Motor neuron (in vitro differentiated cells): ENCODE results near the gene CDKN1C. TPM values are rescaled to one million over a fixed set of nuclear protein-coding genes. Genes with fewer than 3 reads are reported as not detected.

Experiments used
- ATAC-seq, 8 experiments: fragments of 200-7000 bp; cut with Tn5 transposase; replicated peaks in 6 of 8; 2 replicates each; pipeline ENCODE4 v1.8.0; 2021; ENCODE audit warnings: mild to moderate bottlenecking in 8 of 8, moderate library complexity in 8 of 8
- H3K27ac ChIP-seq, 2 donors: fragments of 250-450 bp; sonication (Bioruptor Pico); 2 replicates each; pipeline ENCODE4 v1.9.0; 2021; ENCODE audit warnings: antibody characterized with exemption in 2 of 2, mild to moderate bottlenecking in 2 of 2, moderate library complexity in 1 of 2
- H3K4me1 ChIP-seq, 2 donors: fragments of 250-450 bp; sonication (Bioruptor Pico); replicated peaks in 1 of 2; 2 replicates each; pipeline ENCODE4 v1.6.1; 2021; ENCODE audit warnings: antibody characterized with exemption in 2 of 2, mild to moderate bottlenecking in 2 of 2, moderate library complexity in 1 of 2
- H3K4me3 ChIP-seq, 5 donors: fragments of 250-450 bp; sonication (Bioruptor Pico); 2 replicates each; pipeline ENCODE4 v1.9.0; 2021; ENCODE audit warnings: antibody characterized with exemption in 5 of 5, mild to moderate bottlenecking in 5 of 5, moderate library complexity in 4 of 5
- WGBS, 10 experiments: fragments of 450-650 bp; shearing (Covaris generic); methylation state at CpG; one replicate each; pipeline ENCODE4 v1.0.0; 2022; 5-methylcytosine and 5-hydroxymethylcytosine counted together
- in situ Hi-C, 9 experiments: fragments of 400-800 bp; cut with MboI; loops; one replicate each; pipeline ENCODE4 v1.15.0; 2021; ENCODE audit warnings: low sequenced_read_pairs in 9 of 9, low pct_unique_long_range_greater_than_20kb in 2 of 9; ENCODE audit not compliant: unreplicated experiment in 9 of 9
- total RNA-seq, 8 experiments: library from RNA; unstranded; fragments of 300-600 nt; gene quantifications; 2 replicates each; pipeline versions ENCODE4 v1.2.3 to v1.2.4, GENCODE V29; 2022

Gene CDKN1C
- total RNA-seq, 8 experiments from 2014 or later: 5.0 to 80.1 (median 37.8) TPM

GRCh38 chr11:2868506-2869133 lies 17.0 kb downstream of the CDKN1C start:
- in situ Hi-C loops: no loop called here
- Histone ChIP-seq H3K4me1 (peaks cover 37 to 51% of the 10 kb centered on the region in 2 donors), H3K27ac (peak overlapping the region; percentile 54 to 74), H3K4me3 (peak overlapping the region in 2 of 5 donors; percentile 3 to 13)
- peak in 5 of 8 experiments; percentile 3 to 29 (median 21) for ATAC-seq
- 0 to 64% (median 12%) methylated on average over 1 to 10 of the region's 16 CpGs; no CpG with 5 or more reads in 3 of the 10 experiments for WGBS, 10 experiments

- H3K4me1 ChIP-seq: peaks cover 44 to 58% of the 10 kb centered on the region in 2 donors
- peak overlapping the region in 2 of 5 donors; percentile 3 to 13 for H3K4me3 ChIP-seq
- H3K27ac ChIP-seq: peak overlapping the region; percentile 9 to 74
- WGBS, 10 experiments: 2 to 87% (median 21%) methylated on average over 1 to 22 of the region's 25 CpGs
- in situ Hi-C loops: no loop called here
- ATAC-seq: peak in 5 of 8 experiments; percentile 41 to 62 (median 53)
These were observed 17.7 kb downstream of the CDKN1C start for GRCh38 chr11:2867722-2868505.

DNA sequence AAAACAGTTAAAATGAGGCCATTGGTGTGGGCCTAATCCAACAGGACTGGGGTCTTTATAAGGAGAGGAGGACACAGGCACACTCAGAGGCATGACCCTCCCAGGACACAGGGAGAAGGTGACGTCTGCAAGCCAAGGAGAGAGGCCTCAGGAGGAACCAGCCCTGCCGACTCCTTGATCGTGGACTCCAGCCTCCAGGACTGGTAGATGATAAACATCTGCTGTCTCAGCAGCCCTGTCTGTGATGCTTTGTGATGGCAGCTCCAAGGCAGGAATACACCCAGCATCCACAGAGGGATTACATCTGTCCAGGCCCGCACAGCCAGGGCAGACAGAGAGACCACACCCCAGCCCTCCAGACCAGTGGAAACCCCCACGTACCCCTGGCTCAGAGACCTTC lies 18.4 kb downstream of the CDKN1C start:
- in situ Hi-C loops: no loop called here
- no peak overlapping the region for H3K4me3 ChIP-seq
- 60 to 100% (median 92%) methylated on average over 1 to 2 of the region's 5 CpGs; no CpG with 5 or more reads in 5 of the 10 experiments for WGBS, 10 experiments
- H3K27ac ChIP-seq: peak overlapping the region; percentile 9 to 74
- peaks cover 52 to 64% of the 10 kb centered on the region in 2 donors for H3K4me1 ChIP-seq
- no peak for ATAC-seq

GRCh38 chr11:2865922-2866577 lies 19.5 kb downstream of the CDKN1C start:
- Histone ChIP-seq H3K4me1 (peaks cover 50 to 64% of the 10 kb centered on the region in 2 donors), H3K27ac (no peak overlapping the region), H3K4me3 (no peak overlapping the region)
- in situ Hi-C loops: no loop called here
- 29 to 100% (median 85%) methylated on average over 1 to 9 of the region's 11 CpGs; no CpG with 5 or more reads in 2 of the 10 experiments for WGBS, 10 experiments
- ATAC-seq: no peak

GRCh38 chr11:2864901-2865300 lies 20.7 kb downstream of the CDKN1C start:
- WGBS, 10 experiments: 76 to 100% (median 100%) methylated on average over 1 to 9 of the region's 10 CpGs; no CpG with 5 or more reads in 3 of the 10 experiments
- H3K4me1 ChIP-seq: peaks cover 47 to 55% of the 10 kb centered on the region in 2 donors
- in situ Hi-C loops: no loop called here

GRCh38 chr11:2863276-2863618 lies 22.3 kb downstream of the CDKN1C start:
- Histone ChIP-seq H3K4me3 (no peak overlapping the region), H3K4me1 (peaks cover 48 to 50% of the 10 kb centered on the region in 2 donors), H3K27ac (peak overlapping the region in 1 of 2 donors; percentile 64)
- 19 to 100% (median 84%) methylated on average over 1 to 7 of the region's 13 CpGs; no CpG with 5 or more reads in 3 of the 10 experiments for WGBS, 10 experiments
- in situ Hi-C loops: no loop called here
- ATAC-seq: no peak

More at GRCh38 chr11:2864901-2865300, 20.7 kb downstream of the CDKN1C start:
- no peak for ATAC-seq
- Histone ChIP-seq H3K4me3 (no peak overlapping the region), H3K27ac (no peak overlapping the region)

- ATAC-seq: peak; percentile 41 to 77 (median 54)
- Histone ChIP-seq H3K4me3 (peak overlapping the region in 3 of 5 donors; percentile 0 to 11 (median 7)), H3K4me1 (peaks cover 45 to 47% of the 10 kb centered on the region in 2 donors), H3K27ac (peak overlapping the region in 1 of 2 donors; percentile 75)
- 10 to 16% methylated on average over 2 to 5 of the region's 96 CpGs; no CpG with 5 or more reads in 8 of the 10 experiments for WGBS, 10 experiments
- in situ Hi-C loops: no loop called here
These were observed 22.9 kb downstream of the CDKN1C start for GRCh38 chr11:2862395-2863275.

DNA sequence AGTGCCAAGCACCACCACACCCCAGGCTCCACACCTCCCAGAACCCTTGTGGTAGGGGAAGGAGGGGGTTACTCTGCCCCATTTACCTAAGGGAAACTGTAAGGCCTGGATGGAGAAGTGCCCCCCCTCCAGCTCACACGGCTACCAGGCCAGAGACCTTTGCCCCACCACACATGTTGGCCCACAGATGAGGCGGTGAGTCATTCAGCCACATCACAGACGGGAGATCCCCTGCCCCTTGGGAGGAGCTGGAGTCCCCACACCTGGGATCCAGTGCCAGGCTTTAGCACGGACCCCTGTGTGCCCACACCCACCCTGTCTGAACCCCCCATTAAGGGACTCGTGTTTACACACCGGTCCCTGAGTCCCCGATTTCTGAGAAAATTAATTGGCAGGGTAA lies 24.9 kb downstream of the CDKN1C start:
- peak in 1 of 8 experiments; percentile 30 for ATAC-seq
- no peak overlapping the region for H3K27ac ChIP-seq
- peaks cover 45 to 46% of the 10 kb centered on the region in 2 donors for H3K4me1 ChIP-seq
- no peak overlapping the region for H3K4me3 ChIP-seq
- in situ Hi-C loops: no loop called here
- 80 to 100% (median 93%) methylated on average over 1 to 3 of the region's 7 CpGs; no CpG with 5 or more reads in 7 of the 10 experiments for WGBS, 10 experiments

DNA sequence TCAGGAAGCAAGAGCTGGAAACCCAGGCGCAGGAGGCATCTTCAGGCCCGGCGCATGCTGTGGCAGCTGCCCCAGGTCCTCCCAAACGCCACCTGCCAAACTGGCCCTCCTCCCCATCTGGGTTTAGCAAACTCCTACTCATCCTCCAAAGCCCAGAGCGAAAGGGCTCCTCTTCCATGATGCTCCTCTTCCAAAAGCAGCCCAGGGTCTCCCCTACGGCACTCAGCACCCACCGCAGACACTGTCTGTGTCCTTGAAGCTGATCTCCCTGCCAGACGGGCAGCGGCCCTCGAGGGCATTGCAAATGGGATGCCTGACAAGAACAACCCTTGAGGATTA lies 25.9 kb downstream of the CDKN1C start:
- in situ Hi-C loops: no loop called here
- WGBS, 10 experiments: 60 to 80% (median 65%) methylated on average over 1 to 5 of the region's 10 CpGs; no CpG with 5 or more reads in 6 of the 10 experiments
- Histone ChIP-seq H3K27ac (no peak overlapping the region), H3K4me3 (no peak overlapping the region), H3K4me1 (peaks cover 45 to 51% of the 10 kb centered on the region in 2 donors)
- ATAC-seq: peak in 1 of 8 experiments; percentile 4

GRCh38 chr11:2858995-2859698 lies 26.4 kb downstream of the CDKN1C start:
- H3K4me1 ChIP-seq: peaks cover 42 to 49% of the 10 kb centered on the region in 2 donors
- H3K4me3 ChIP-seq: no peak overlapping the region
- no peak overlapping the region for H3K27ac ChIP-seq
- peak in 5 of 8 experiments; percentile 46 to 83 (median 79) for ATAC-seq
- in situ Hi-C loops: no loop called here
- 0 to 92% (median 34%) methylated on average over 1 to 4 of the region's 16 CpGs; no CpG with 5 or more reads in 6 of the 10 experiments for WGBS, 10 experiments

DNA sequence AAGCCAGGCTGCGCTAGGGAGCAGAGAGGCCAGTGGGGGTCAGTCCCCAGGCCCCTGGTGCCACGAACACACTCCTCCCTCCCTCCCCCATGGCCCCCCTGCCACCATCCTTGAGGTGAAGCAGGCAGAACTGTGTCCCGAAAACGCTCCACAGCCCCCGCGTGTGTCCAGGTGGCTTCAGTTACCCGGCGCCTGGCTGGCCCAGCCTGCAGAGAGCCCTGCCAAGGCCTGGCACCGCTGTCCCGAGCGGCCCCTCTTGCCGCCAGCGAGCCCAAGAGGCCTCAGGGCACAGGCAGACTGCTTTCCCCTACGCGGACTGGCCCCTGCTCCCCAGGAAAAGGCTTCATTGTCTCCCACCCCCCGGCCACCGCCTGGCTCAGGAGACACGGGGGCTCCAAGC lies 27.7 kb downstream of the CDKN1C start:
- Histone ChIP-seq H3K4me1 (peaks cover 37 to 40% of the 10 kb centered on the region in 2 donors), H3K4me3 (no peak overlapping the region), H3K27ac (peak overlapping the region in 1 of 2 donors; percentile 3)
- 70 to 83% methylated on average over 2 to 7 of the region's 18 CpGs; no CpG with 5 or more reads in 8 of the 10 experiments for whole genome bisulfite sequencing, 10 experiments
- no peak for ATAC-seq
- in situ Hi-C loops: no loop called here
